ENCODE results near the gene ZFAND3.
"Not testable (repeated sequence)": the region's sequence is repeated elsewhere in the genome, so short reads cannot be mapped to it uniquely, and the experiment has no call there.

Gene ZFAND3

GRCh38 chr6:37865504-37865903 lies 46.0 kb downstream of the ZFAND3 start:
- no peak for DNase-seq (ENCODE audit: low spot score)

- no peak for DNase-seq (ENCODE audit: low spot score)
Observed at GRCh38 chr6:37866590-37867507, 47.3 kb downstream of the ZFAND3 start.

- DNase-seq (ENCODE audit: low spot score), result no peak
Observed at GRCh38 chr6:37867756-37868446, 48.4 kb downstream of the ZFAND3 start.

- DNase-seq (ENCODE audit: low spot score), result no peak
Observed at GRCh38 chr6:37868447-37868825, 48.9 kb downstream of the ZFAND3 start.

GRCh38 chr6:37871616-37872372 lies 52.3 kb downstream of the ZFAND3 start:
- DNase-seq (ENCODE audit: low spot score), result no peak

GRCh38 chr6:37872373-37872745 lies 52.8 kb downstream of the ZFAND3 start:
- DNase-seq (ENCODE audit: low spot score), result no peak

GRCh38 chr6:37874726-37875125 lies 55.2 kb downstream of the ZFAND3 start:
- DNase-seq (ENCODE audit: low spot score), result no peak

GRCh38 chr6:37875561-37876309 lies 56.2 kb downstream of the ZFAND3 start:
- DNase-seq (ENCODE audit: low spot score), result no peak

- no peak for DNase-seq (ENCODE audit: low spot score)
Observed at GRCh38 chr6:37876843-37877242, 57.3 kb downstream of the ZFAND3 start.

- no peak for DNase-seq (ENCODE audit: low spot score)
Observed at GRCh38 chr6:37877373-37878149, 58.0 kb downstream of the ZFAND3 start.

- no peak for DNase-seq (ENCODE audit: low spot score)
Observed at GRCh38 chr6:37878150-37878710, 58.7 kb downstream of the ZFAND3 start.

GRCh38 chr6:37880602-37881001 lies 61.1 kb downstream of the ZFAND3 start:
- DNase-seq (ENCODE audit: low spot score), result not testable (repeated sequence)

- DNase-seq (ENCODE audit: low spot score), result no peak
Observed at GRCh38 chr6:37882292-37882691, 62.8 kb downstream of the ZFAND3 start.

GRCh38 chr6:37882724-37883413 lies 63.3 kb downstream of the ZFAND3 start:
- no peak for DNase-seq (ENCODE audit: low spot score)

- no peak for DNase-seq (ENCODE audit: low spot score)
Observed at GRCh38 chr6:37884548-37884947, 65.0 kb downstream of the ZFAND3 start.

- DNase-seq (ENCODE audit: low spot score), result no peak
Observed at GRCh38 chr6:37889051-37889450, 69.5 kb downstream of the ZFAND3 start.

- DNase-seq (ENCODE audit: low spot score), result no peak
Observed at GRCh38 chr6:37889486-37889885, 70.0 kb downstream of the ZFAND3 start.

GRCh38 chr6:37891072-37891471 lies 71.5 kb downstream of the ZFAND3 start:
- DNase-seq (ENCODE audit: low spot score), result no peak

- no peak for DNase-seq (ENCODE audit: low spot score)
Observed at GRCh38 chr6:37893257-37893656, 73.7 kb downstream of the ZFAND3 start.

GRCh38 chr6:37893734-37894133 lies 74.2 kb downstream of the ZFAND3 start:
- not testable (repeated sequence) for DNase-seq (ENCODE audit: low spot score)
